GM19240 (cell line): ENCODE measurements around the gene TM7SF2.

Source experiments
- DNase-seq: peaks from one replicate; pipeline ENCODE4 v3.0.0; 2011; ENCODE audit warnings: low spot score; ENCODE audit not compliant: insufficient read length

The TM7SF2 gene

DNA sequence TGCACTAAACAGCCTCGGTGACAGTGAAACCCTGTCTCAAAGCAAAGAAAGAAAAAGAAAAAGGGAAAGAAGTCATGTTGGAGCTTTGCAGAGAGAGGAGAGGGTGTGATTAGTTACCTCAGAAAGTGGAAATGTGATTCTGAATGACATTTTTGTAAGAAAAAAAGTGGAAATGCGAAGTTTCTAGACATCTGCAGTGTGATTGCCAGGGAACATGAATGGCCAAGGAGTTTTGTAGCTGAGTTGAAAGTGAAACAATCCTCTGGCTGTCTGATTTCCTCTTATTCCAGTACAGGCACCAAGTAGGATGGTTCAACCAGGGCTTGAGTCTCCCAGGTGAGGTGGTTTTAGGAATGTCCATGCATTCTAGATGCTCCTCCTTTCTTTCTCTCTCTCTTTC is 40.5 kb downstream of the TM7SF2 start:
- DNase-seq, result no peak

GRCh38 chr11:65156256-65156655 is 44.6 kb downstream of the TM7SF2 start:
- DNase-seq, result no peak

DNA sequence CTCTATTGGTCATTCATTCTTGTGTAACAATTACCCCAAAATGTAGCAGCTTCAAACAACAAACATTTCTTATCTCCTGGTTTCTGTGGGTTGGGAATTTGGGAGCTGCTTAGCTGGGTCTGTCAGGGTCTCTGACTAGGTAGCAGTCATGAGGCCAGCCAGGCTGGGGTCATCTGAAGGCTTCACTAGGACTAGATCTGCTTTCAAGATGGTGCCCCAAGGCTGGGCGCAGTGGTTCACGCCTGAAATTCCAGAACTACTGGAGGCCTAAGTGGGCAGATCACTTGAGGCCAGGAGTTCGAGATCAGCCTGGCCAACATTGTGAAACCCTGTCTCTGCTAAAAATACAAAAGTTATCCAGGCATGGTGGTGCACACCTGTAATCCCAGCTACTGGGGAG is 45.3 kb downstream of the TM7SF2 start:
- no peak for DNase-seq

GRCh38 chr11:65157336-65157735 is 45.7 kb downstream of the TM7SF2 start:
- no peak for DNase-seq

DNA sequence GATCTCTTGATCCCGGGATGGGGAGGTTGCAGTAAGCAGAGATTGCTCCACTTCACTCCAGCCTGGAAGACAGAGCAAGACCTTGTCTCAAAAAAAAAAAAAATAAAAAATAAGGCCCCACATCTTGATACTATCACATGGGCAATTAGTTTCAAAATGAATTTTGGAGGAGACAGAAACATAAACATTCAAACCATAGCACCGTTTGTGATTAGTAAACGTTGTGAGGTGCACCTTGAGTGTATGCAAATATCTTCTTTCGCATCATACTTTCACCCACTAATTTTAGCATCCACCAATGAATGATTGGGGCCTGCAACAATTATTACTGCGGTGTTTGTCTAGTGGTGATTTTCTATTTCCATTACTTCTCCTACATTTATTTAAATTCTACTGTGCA is 47.3 kb downstream of the TM7SF2 start:
- no peak for DNase-seq

- DNase-seq, result no peak
These were observed 49.0 kb downstream of the TM7SF2 start for GRCh38 chr11:65160643-65161042.

DNA sequence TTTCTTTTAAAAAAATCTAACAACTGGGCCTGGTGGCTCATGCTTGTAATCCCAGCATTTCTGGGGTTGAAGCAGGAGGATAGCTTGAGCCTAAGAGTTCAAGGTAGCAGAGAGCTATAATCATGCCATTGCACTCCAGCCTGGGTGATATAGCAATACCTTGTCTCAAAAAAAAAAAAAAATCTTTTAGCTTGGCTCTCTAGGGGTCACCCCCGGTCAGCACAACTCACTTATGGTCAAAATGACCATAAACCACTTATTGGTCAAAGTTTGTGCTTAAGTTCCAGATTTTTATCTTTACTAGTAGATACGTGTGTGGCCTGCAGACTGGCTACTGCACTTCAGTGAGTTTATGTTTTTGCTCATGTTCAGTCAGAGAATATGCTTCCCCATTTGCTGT is 52.0 kb downstream of the TM7SF2 start:
- no peak for DNase-seq
